Measurements from ENCODE around the gene PRKG1. TPM values are rescaled to one million over a fixed set of nuclear protein-coding genes. Genes with fewer than 3 reads are reported as not detected.

PRKG1 gene
- total RNA-seq, 2 donors from 2014 or later, result 145 to 381 TPM

- no peak for TF ChIP-seq CTCF (IDR thresholded peaks at IDR 0.05)
- Histone ChIP-seq H3K9me3 (no peaks in the 10 kb centered on the region), H3K4me3 (no peak overlapping the region), H3K4me1 (ENCODE audit: control insufficient read depth in 1 of 2, low read depth in 2 of 2) (peaks cover 7 to 28% of the 10 kb centered on the region in 2 donors), H3K27ac (no peak overlapping the region), H3K36me3 (no peaks in the 10 kb centered on the region), H3K27me3 (replicated peaks; ENCODE audit: insufficient read depth) (no peaks in the 10 kb centered on the region)
- ATAC-seq (ENCODE audit: insufficient number of reproducible peaks, low FRiP score, low read depth) (no peak), DNase-seq (ENCODE audit: low spot score) (no peak)
Observed at GRCh38 chr10:51691135-51691534, 616.8 kb downstream of the PRKG1 start.

DNA sequence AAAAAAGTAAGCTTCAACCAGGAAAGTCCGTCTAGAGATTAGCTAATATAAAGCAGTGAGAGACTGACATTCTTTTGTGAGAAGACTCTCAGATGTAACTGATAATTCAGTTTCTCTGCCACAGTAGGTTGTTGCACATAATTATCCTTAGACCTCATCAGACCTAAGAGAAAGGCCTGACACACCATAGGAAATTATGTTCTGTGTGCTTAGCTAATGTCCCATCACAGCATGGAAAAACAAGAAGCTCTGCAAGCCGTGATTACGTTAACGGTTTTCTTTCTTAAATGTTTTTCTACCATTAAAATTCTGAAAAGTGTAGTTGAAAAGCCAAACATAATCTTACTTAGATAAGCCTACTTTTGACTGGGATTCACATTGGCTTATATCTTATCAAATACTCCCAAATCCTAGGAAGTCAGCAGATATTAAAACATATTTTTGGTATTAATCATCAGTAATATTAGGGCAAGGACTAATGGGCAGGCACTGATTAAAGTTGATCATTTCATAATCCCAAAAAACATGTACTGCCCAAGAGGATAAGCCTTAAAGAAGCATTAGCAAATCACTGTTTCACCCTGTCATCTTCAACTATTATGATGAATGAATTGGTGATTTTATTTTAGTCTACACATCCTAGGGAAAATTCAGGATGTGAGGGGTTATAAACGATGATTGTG is 619.9 kb downstream of the PRKG1 start:
- Histone ChIP-seq H3K27ac (peak overlapping the region in 1 of 2 donors; percentile 31), H3K4me3 (peak overlapping the region; percentile 3), H3K27me3 (replicated peaks; ENCODE audit: insufficient read depth) (no peaks in the 10 kb centered on the region), H3K4me1 (ENCODE audit: control insufficient read depth in 1 of 2, low read depth in 2 of 2) (peaks cover 33 to 48% of the 10 kb centered on the region in 2 donors), H3K36me3 (no peaks in the 10 kb centered on the region), H3K9me3 (no peaks in the 10 kb centered on the region)
- ATAC-seq (ENCODE audit: insufficient number of reproducible peaks, low FRiP score, low read depth), result no peak
- DNase-seq (ENCODE audit: low spot score), result no peak
- no peak for TF ChIP-seq CTCF (IDR thresholded peaks at IDR 0.05)

DNA sequence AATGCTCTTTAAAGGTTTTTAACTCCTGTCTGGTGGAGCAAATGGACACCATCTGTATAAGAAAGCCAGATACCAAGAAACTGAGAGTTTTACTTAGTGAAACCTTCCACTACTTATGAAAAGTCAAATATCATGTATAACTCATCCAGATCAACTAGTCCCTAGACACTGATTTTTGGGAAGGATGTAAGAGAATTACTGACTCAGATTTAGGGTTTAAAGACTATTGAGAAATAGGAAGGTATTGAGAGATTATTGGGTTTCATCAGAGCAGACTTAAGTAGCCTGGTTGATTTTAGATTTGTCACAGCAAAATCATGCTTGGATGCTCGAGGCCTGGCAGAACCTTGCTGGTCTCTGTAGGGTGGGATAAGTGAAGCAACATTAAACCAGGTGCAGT is 622.0 kb downstream of the PRKG1 start:
- DNase-seq (ENCODE audit: low spot score) (no peak), ATAC-seq (ENCODE audit: insufficient number of reproducible peaks, low FRiP score, low read depth) (no peak)
- Histone ChIP-seq H3K36me3 (no peaks in the 10 kb centered on the region), H3K27me3 (replicated peaks; ENCODE audit: insufficient read depth) (no peaks in the 10 kb centered on the region), H3K9me3 (no peaks in the 10 kb centered on the region), H3K4me1 (ENCODE audit: control insufficient read depth in 1 of 2, low read depth in 2 of 2) (peaks cover 37 to 54% of the 10 kb centered on the region in 2 donors), H3K4me3 (peak overlapping the region; percentile 79), H3K27ac (peak overlapping the region in 1 of 2 donors; percentile 24)
- TF ChIP-seq CTCF (IDR thresholded peaks at IDR 0.05), result no peak

DNA sequence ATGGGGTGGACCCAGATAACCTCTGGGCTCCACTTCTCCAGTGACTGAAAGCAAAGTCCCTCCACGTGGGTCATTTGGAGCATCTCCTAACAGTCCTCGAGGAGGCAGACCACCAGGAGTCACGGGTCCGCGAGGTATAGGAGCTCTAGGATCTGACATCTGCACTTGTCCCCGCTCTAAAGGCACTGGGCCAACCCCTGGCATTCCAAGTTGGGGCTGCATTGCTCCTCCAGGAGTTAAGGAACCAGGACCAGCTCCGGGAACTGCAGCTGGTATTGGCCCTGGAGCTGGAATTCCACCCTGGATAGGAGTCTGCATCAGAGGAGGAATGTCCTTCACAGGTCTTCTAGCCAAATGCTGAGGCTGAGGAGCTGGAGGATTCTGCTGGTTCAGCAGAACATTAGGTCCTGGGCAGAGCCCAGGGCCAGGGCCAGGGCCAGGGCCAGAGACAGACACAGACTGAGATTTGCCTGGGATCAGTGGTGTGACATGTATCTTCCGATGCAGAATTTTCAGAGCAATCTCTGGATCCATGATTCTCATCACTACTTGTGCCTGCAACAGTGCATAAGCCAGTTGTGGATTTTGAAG is 624.3 kb downstream of the PRKG1 start:
- no peak for TF ChIP-seq CTCF (IDR thresholded peaks at IDR 0.05)
- H3K9me3 ChIP-seq, result no peaks in the 10 kb centered on the region
- ATAC-seq (ENCODE audit: insufficient number of reproducible peaks, low FRiP score, low read depth) (no peak), DNase-seq (ENCODE audit: low spot score) (no peak)
- peak overlapping the region; percentile 79 for H3K4me3 ChIP-seq
- H3K36me3 ChIP-seq, result no peaks in the 10 kb centered on the region
- H3K27me3 ChIP-seq (replicated peaks; ENCODE audit: insufficient read depth), result no peaks in the 10 kb centered on the region
- H3K4me1 ChIP-seq (ENCODE audit: control insufficient read depth in 1 of 2, low read depth in 2 of 2), result peaks cover 37 to 64% of the 10 kb centered on the region in 2 donors
- peak overlapping the region; percentile 78 to 96 for H3K27ac ChIP-seq

- peak overlapping the region; percentile 78 to 96 for H3K27ac ChIP-seq
- DNase-seq (ENCODE audit: low spot score), result no peak
- H3K4me1 ChIP-seq (ENCODE audit: control insufficient read depth in 1 of 2, low read depth in 2 of 2), result peaks cover 37 to 65% of the 10 kb centered on the region in 2 donors
- no peaks in the 10 kb centered on the region for H3K36me3 ChIP-seq
- no peaks in the 10 kb centered on the region for H3K9me3 ChIP-seq
- peak; percentile 10 for ATAC-seq (ENCODE audit: insufficient number of reproducible peaks, low FRiP score, low read depth)
- H3K4me3 ChIP-seq, result peak overlapping the region; percentile 79
- TF ChIP-seq CTCF (IDR thresholded peaks at IDR 0.05), result no peak
- H3K27me3 ChIP-seq (replicated peaks; ENCODE audit: insufficient read depth), result no peaks in the 10 kb centered on the region
Observed at GRCh38 chr10:51699145-51699474, 624.8 kb downstream of the PRKG1 start.

All from thoracic aorta (tissue), 2 donors.